Measurements from ENCODE around the gene MCUR1.

- TF ChIP-seq CTCF (IDR thresholded peaks at IDR 0.05) (no peak), EP300 (IDR thresholded peaks at IDR 0.05) (no peak)
Measured at GRCh38 chr6:13763740-13764381, 50.5 kb downstream of the MCUR1 start.
